Kidney (tissue), 14 donors: ENCODE results near the gene HSPA1B. TPM values are rescaled to one million over a fixed set of nuclear protein-coding genes. Genes with fewer than 3 reads are reported as not detected.
A peak's percentile ranks its signal among the peaks of the same experiment; 100 is the strongest.
"Not testable (repeated sequence)": the region's sequence is repeated elsewhere in the genome, so short reads cannot be mapped to it uniquely, and the experiment has no call there.

Experiments used
- DNase-seq, 5 donors: peaks; one replicate each; pipeline ENCODE4 v3.0.0-alpha.2; 2013 to 2020
- FAIRE-seq: peaks from 2 replicates; lab custom pipeline; 2012; peaks lifted over from hg19 to GRCh38; lab: Jason Lieb, UNC
- H3K27ac ChIP-seq, 2 donors: one replicate each; pipeline ENCODE4 v1.7.0; 2013; ENCODE audit warnings: low read depth in 2 of 2, low read length in 2 of 2, inconsistent platforms in 1 of 2
- H3K27me3 ChIP-seq: one replicate; pipeline ENCODE4 v1.7.1; 2013; ENCODE audit warnings: low read length, inconsistent platforms; ENCODE audit not compliant: control insufficient read depth, insufficient read depth
- H3K36me3 ChIP-seq, 3 donors: one replicate each; pipeline versions ENCODE4 v1.7.0 to v1.7.1; 2013; ENCODE audit warnings: low read length in 3 of 3, control low read depth in 1 of 3, inconsistent platforms in 1 of 3; ENCODE audit not compliant: insufficient read depth in 3 of 3, control insufficient read depth in 2 of 3
- H3K4me1 ChIP-seq, 3 donors: one replicate each; pipeline versions ENCODE4 v1.7.0 to v1.7.1; 2013; ENCODE audit warnings: low read length in 3 of 3, inconsistent platforms in 1 of 3, low read depth in 1 of 3; ENCODE audit not compliant: control insufficient read depth in 2 of 3, insufficient read depth in 2 of 3
- H3K4me3 ChIP-seq, 3 donors: one replicate each; pipeline versions ENCODE4 v1.7.0 to v1.8.1; 2013; ENCODE audit warnings: low read length in 3 of 3, control low read depth in 1 of 3, inconsistent platforms in 1 of 3
- H3K9ac ChIP-seq, 3 donors: one replicate each; pipeline versions ENCODE4 v1.7.0 to v1.7.1; 2013; ENCODE audit warnings: low read length in 3 of 3, control low read depth in 1 of 3, inconsistent platforms in 1 of 3
- H3K9me3 ChIP-seq, 3 donors: one replicate each; pipeline versions ENCODE4 v1.7.0 to v1.7.1; 2013; ENCODE audit warnings: low read length in 3 of 3, control low read depth in 1 of 3, inconsistent platforms in 1 of 3; ENCODE audit not compliant: control insufficient read depth in 2 of 3, insufficient read depth in 1 of 3
- intact Hi-C: fragments of 100-400 bp; cut with DNase I; formaldehyde crosslinking; loops from one replicate; pipeline ENCODE4 v1.11.1; 2022
- polyA plus RNA-seq: library from polyadenylated mRNA; stranded (reverse); fragments of 350-450 nt; fragmentation: Illumina TruSeq; extraction: RNeasy Lipid Tissue Mini Kit (QIAGEN cat#74804); gene quantifications from one replicate; pipeline ENCODE4 v1.2.3, GENCODE V29; 2014; ENCODE audit warnings: low read depth, low replicate concordance; ENCODE audit not compliant: insufficient read depth
- total RNA-seq: library from RNA; stranded (reverse); fragmentation: NEBNext Ultra II Directional; extraction: Animal tissue kit (Norgen Biotek cat#: 25700); gene quantifications from one replicate; pipeline ENCODE4 v1.2.1, GENCODE V29; 2021
- TF ChIP-seq, protein P1 (sequence below): IDR thresholded peaks from 3 replicates; pipeline ENCODE4 v1.5.1; 2012; ENCODE audit warnings: mild to moderate bottlenecking, moderate library complexity, borderline replicate concordance; ENCODE audit not compliant: insufficient read depth; ENCODE audit errors: extremely low read depth
- donor health status: control.
- donor health status: control.
- donor health status: control.
- donor health status: control.
- donor health status: control.
- donor health status: DM: yes; HTN: yes; CAD: no.
- donor health status: Normal renal cell carcinoma (clear cell type).

The HSPA1B gene
- total and polyA plus RNA-seq, 2 donors from 2014 or later = 142 to 175 TPM

DNA sequence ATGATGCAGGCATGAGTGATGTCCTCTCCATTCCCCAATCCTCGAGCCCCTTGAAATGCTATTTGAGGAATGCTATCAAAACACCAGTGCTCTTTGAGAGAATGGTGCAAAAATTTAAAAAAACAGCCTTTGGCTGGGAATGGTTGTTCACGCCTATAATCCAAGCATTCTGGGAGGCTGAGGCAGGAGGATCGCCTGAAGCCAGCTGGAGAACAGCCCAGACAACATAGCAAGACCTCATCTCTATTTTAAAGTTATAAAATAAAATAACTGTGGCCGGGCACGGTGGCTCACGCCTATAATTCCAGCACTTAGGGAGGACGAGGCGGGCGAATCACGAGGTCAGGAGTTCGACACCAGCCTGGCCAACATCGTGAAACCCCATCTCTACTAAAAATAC is 27.8 kb upstream of the HSPA1B start:
- H3K9ac ChIP-seq = no peak overlapping the region
- no peaks in the 10 kb centered on the region for H3K36me3 ChIP-seq
- no peaks in the 10 kb centered on the region for H3K9me3 ChIP-seq
- intact Hi-C loops = no loop called here
- H3K27me3 ChIP-seq = no peaks in the 10 kb centered on the region
- FAIRE-seq (no peak), DNase-seq (no peak)
- TF ChIP-seq, protein P1, sequence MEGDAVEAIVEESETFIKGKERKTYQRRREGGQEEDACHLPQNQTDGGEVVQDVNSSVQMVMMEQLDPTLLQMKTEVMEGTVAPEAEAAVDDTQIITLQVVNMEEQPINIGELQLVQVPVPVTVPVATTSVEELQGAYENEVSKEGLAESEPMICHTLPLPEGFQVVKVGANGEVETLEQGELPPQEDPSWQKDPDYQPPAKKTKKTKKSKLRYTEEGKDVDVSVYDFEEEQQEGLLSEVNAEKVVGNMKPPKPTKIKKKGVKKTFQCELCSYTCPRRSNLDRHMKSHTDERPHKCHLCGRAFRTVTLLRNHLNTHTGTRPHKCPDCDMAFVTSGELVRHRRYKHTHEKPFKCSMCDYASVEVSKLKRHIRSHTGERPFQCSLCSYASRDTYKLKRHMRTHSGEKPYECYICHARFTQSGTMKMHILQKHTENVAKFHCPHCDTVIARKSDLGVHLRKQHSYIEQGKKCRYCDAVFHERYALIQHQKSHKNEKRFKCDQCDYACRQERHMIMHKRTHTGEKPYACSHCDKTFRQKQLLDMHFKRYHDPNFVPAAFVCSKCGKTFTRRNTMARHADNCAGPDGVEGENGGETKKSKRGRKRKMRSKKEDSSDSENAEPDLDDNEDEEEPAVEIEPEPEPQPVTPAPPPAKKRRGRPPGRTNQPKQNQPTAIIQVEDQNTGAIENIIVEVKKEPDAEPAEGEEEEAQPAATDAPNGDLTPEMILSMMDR = no peak
- peaks cover 0 to 1% (median 0%) of the 10 kb centered on the region in 3 donors for H3K4me1 ChIP-seq
- H3K27ac ChIP-seq = no peak overlapping the region
- no peak overlapping the region for H3K4me3 ChIP-seq

- H3K9me3 ChIP-seq, H3K4me3 ChIP-seq, H3K9ac ChIP-seq, FAIRE-seq, intact Hi-C loops, H3K27me3 ChIP-seq, H3K36me3 ChIP-seq, H3K4me1 ChIP-seq, H3K27ac ChIP-seq, DNase-seq: not testable (repeated sequence)
Observed at GRCh38 chr6:31801031-31801927, 26.3 kb upstream of the HSPA1B start.

GRCh38 chr6:31805939-31806469 is 21.5 kb upstream of the HSPA1B start:
- Histone ChIP-seq H3K9me3 (no peaks in the 10 kb centered on the region), H3K27ac (peak overlapping the region; percentile 95 to 96), H3K9ac (peak overlapping the region; percentile 83 to 99 (median 97)), H3K4me3 (peak overlapping the region; percentile 83 to 94 (median 87)), H3K36me3 (no peaks in the 10 kb centered on the region), H3K27me3 (no peaks in the 10 kb centered on the region), H3K4me1 (peaks cover 0 to 4% (median 3%) of the 10 kb centered on the region in 3 donors)
- no peak for DNase-seq
- TF ChIP-seq, protein P1 = no peak
- intact Hi-C loops = no loop called here
- no peak for FAIRE-seq
